CD4-positive, alpha-beta T cell treated with Interleukin-6 for 4 hours (primary cell): ENCODE measurements around the gene DGCR6L.
"Not testable (repeated sequence)": the region's sequence is repeated elsewhere in the genome, so short reads cannot be mapped to it uniquely, and the experiment has no call there.

Source experiments
- DNase-seq: peaks from one replicate; pipeline ENCODE4 v3.0.0-alpha.2; 2020; ENCODE audit warnings: mixed read lengths

The DGCR6L gene

DNA sequence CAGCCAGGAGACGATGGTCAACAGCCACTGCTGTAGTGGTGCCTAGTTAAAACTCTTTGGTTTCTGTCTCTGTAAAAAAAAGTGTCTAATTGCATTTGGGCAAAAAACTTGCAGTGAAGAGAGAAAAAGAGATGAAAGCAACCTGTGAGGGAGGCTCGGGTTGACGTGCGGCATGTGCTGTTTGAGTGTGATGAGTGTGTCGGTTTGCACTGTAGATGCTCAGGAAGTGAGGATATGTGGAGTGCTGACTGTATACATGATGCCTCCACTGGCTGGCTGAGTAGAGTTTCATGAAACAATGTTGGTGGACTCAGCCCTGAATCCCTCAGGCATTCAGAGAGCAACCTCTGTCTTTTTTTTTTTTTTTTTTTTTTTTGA is 4.3 kb upstream of the DGCR6L start:
- DNase-seq = peak; percentile 70

DNA sequence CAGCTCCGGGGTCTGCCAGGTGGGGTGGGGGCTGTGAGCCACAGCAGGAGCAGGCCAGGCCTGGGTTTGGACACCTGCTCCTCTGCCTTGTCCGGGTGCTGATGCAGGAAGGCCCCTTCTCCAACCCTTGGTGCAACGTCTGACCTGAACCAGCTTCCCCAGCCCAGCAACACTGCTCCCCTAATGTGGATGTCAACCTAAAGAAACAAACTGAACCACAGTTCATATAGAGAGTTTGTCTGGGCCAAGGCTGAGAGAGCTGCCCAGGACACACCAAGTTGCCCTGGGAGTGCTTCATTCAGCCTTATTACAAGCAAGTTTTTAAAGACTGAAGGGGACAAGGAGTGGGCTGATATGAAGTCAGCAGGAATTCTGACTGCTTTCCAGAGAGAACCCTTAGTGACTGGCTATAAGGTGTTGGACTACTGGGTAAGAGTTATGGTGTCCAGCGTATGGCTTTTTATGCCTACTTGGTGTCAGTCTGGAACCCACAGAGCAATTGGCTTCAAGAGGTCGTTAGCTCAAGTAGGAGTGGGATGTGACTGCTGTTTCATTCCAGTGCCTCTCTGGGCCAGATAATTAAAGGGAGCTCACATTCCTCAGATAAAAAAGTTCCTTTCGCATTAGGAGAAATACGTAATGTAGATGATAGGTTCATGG is 1.8 kb upstream of the DGCR6L start:
- DNase-seq = not testable (repeated sequence)

DNA sequence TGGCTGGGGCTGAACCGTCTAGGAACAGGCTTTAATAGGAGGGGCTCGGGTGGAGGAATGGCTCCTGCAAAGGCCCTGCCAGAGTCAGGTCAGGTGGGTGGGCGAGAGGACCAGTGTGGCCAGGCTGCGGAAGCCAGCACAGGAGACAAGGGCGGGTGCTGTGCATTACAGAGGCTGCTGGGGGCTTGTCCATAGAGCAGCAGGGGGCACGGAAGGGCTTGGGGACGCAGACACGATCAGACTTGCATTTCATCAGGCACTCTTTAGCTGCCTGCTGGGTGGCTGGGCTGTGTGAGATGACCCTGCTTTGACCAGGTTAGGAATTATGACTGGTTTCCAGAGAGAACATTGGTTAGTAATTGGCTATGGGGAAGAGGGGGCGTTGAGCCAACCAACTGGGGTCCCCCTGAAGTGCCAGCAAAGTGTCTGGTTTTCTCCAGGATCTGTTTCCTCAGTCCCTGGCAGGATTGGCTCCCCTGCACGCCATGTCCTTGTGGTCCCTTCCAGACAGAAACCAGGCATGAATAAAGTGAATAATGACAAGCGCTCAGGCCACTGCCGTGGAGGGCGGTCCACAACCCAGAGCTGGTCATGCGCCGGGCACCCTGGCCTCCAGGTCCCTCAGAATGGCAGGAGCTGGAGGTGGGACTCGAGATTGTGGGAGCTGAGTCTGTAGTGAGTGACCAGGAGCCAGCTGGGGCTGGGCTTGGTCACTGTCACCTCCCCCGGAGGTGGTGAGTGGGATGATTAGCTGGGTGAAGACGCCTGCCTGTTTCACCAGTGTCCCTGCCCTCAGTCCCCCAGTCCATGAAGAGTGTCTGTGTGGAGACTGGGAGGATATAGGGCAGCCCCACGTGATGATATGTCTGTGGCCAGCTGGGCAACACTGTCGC is 1.0 kb upstream of the DGCR6L start:
- DNase-seq = not testable (repeated sequence)

DNA sequence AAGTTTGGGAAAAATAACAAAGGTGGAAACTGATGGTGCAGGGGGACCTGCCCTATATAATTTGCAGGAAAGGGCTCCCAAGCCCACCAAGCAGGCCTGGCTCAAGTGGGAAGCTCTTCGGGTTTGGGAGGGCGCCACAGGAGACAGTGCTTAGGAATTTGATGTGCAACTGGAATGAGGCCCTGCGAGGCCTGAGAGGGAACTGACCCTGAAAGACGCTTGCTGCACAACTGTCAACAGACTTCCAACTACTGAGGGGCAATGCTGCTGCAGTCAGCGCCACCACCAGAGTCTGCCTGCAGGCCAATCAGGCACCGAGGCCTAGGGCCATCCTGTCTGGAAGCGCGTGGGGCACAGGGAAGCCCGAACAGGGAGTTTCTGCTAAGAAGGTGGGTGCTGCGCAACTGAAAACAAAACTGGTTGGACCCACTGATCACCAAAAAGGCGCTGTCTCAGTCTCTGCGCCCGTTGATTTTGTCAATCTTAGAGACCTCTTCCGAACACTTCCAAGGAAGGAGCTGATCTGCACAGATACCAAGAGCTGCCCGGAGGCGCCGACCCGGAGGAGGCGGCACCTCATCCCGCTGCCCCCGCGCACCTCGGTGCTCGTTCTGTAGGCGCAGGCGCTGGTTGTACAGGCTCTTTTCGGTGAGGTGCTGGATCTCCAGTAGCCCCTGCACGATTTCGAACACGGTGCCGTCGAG is 667 bp downstream of the DGCR6L start:
- DNase-seq = no peak

DNA sequence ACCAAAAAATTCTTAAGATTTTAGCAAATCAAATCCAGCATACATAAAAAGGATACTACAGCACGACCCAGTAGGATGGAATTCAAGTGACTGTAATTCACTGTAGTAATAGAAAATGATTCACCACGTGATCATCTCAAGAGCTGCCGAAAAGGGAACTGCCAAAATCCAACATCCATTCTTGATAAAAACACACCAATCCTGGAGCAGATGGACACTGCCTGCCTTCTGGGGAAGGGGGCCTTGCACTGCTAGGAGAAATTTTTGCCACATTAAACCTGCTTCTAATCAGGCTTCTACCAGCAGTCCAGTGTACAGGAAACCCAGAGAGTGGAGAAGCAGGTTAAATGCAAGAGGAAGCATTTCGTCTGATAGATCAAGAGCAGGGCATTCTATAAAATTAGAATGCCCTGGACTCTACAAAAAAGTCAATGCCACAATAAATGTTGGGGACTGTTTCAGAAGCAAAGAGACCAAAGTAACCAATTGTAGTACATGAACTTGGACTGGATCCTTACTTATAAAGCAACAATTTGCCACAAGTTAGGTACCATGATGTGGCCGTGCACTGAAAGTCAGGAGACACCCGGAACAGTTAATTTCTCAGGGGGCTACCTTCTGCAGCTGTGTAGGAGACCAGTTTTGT is 1.7 kb downstream of the DGCR6L start:
- not testable (repeated sequence) for DNase-seq

DNA sequence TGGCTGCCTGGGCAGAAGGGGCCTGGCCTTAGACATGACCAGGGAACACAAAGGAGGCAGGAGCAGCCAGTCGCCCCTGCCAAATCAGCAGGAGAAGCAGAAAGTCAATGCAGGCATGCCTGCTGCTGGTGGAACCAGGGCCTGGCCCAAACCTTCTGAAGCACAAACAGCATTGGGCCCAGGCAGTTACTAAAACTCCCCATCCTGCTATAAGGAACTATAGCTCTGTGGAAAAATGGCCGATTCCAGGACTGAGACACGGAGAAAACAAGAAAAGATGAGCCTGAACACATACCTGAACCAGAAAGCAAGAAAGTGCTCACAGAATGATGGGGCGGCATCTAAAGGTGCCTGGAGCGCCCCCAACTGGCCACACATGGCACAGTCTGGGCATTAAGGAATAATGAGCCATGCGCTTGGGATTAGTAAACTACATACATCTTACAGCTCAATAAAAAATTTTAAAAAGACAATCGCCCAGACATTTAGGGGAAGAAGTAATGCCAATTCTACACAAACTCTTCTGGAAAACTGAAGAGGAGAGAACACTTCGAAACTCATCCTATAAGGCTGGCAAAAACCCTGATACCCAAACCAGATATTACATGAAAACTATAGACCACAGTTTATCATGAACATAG is 2.3 kb downstream of the DGCR6L start:
- not testable (repeated sequence) for DNase-seq

DNA sequence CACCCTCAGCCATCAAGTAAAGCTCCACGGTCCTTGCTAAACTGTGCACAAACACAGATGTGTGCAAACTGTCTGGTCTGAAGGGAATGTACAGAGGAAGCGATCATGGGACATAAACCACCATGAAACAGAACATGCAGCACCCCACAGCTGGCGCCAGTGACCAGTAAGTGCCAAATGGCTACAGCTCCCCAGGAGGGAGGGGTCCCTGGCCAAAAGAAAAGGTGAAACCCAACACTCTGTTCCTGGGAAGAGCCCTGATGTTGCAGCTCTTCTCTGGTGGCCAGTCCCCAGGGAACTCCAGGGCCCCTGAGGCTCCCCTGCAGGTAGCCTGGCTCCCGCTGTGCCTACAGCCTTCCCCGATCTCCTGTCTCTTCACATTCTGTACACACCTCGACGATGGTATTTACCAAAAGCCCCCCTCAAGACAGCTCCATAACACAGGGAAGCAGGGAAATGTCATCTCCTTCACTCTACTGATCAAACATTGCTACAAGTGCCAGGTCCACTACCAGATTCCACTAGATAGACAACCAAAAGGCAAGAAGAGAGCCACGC is 2.9 kb downstream of the DGCR6L start:
- DNase-seq = no peak

DNA sequence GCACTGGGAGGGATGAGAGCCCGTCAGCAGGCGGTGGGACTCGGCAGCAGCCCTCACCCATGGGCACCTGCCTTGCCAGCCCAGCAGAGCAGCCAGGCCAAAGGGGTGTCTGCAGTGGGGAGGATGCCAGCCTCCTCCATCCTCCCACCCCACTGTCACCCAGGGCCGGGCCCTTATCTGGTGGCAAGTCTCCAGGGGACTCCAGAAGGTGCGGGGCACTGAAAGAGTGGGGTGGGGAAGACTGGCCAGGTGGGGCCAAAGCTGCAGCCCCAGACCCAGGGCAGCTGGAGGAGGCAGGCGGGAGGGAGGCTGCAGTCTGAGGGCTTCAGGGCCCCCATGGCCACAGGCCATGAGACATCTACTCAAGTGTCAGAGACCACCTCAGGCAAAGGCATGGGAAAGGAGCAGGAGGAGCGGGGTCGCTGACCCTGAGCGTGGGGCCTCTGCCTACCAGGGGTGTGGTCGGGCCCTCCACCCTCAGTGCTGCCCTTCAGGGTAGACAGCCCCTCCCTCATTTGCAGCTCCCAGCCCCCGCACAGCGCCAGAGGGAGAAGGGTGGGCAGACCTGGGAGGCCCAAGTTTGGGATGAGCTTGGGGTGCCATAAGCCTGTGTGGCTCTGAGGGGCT is 3.5 kb downstream of the DGCR6L start:
- DNase-seq = no peak

DNA sequence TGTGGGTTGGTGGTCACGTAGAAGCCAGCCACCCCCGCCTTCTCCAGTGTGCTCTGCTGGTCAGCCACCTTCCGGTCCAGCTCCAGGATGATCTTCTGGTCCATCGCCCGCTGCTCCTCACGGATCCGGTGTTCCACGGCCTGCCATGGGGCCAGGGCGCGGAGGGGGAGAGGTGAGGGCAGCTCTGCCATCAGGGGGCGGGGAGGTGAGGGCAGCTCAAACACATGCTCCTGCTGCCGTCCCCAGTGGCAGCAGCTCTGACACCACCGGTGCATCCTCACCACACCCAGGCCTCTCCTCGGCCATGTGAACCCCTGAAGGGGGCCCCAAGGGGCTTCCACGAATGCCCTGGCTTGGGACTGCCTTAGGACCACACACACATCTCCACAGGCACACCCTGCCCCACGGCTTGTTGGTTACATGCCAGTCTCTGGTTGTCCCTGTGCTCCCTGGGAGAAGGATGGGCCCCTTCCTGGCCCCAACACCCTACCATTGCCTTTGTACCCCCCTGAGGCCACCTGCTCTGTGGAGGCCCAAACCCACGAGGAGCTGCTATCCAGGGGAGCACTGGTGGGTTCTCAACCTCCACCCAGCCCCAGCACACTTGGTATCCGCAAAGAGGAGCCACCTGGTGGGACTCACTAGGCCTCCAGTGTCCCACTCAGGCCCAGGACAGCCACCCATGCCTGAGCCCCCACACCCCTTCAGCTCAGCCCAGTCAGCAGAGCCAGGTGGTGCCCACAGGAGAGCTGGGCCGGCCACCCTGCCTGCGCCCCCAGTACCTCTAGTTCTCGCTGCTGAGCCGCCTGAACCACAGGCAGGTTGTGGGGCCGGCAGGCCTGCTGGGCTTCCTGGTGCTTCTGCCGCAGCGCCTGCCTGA is 4.3 kb downstream of the DGCR6L start:
- DNase-seq = no peak

DNA sequence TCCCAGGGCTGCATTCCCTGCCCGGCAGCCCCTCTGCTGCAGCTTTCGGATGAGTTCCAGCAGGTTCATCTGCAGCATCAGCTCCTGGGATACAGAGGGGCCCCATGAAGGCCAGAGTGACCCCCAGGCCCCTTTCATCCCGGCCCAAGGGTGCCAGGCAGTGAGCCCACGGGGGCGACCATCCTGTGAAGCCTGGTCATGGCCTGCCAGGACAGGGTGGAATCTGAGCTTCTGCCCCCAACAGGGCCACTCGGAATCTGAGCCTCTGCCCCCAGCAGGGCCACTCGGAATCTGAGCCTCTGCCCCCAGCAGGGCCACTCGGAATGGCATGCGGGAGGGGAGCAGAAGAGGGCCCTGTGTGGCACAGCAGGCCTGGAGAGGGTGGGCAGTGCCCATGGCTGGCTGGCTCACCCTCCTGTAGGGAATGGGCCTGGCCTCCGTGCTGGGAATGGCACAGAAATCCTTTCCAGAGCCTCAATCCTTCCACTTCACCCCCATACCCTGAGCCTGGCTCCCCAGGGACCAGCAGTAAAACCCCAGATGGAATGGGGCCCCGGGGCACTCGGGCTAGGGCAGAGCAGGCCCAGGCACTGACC is 5.0 kb downstream of the DGCR6L start:
- DNase-seq = not testable (repeated sequence)

DNA sequence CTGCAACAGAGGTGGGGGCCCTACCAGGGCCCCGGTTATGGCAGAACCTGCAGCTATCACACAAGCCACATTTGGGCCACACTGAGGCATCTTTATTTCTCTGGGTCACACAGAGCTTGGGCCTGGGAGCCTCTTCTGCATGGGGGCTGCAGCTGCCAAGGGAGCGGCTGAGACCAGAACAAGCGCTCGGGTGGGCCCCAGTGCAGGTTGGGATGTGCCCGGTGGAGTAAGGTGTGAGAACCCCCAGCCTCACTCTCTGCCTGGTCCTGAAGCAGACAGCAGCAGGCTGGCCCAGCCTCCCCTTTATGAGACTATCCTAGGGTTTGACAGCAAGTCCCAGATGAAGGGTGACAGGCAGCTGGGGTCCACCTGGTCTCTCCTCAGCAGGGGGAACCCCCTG is 5.7 kb downstream of the DGCR6L start:
- not testable (repeated sequence) for DNase-seq

DNA sequence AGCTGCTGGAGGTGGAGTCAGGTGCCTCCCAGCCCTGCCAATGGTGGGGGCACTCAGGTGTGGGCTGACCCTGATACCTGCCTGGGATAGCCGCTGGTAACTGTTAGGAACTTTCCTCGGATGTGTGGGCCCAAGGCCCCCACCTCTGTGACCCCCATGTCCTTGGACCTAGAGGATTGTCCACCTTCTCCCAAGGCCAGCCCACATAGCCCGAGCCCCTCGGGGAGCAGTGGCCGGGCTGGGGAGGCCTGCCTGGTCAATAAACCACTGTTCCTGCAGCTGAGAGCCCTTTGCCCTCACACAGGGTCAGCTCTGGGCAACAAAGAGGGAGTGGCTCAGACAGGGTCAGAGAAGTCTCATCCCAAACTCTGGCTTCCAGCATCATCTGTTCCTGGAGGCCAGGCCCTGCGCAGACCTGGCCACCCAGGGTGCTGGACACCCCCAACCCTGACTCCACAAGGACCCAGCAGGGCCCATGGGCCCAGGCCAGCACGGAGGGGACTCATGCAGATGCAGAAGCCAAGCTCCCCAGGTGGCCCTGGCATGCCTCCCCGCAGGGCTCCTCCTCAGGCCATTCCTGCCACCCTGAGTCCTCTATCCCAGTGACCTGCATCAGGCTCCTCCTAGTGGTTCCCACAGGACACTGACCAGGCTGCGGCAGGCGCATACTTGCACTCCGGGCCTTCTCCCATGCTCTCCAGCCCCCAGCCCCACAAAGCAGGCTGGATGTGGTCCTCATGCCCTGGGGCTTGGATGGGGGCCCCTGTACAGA is 6.4 kb downstream of the DGCR6L start:
- DNase-seq = not testable (repeated sequence)

DNA sequence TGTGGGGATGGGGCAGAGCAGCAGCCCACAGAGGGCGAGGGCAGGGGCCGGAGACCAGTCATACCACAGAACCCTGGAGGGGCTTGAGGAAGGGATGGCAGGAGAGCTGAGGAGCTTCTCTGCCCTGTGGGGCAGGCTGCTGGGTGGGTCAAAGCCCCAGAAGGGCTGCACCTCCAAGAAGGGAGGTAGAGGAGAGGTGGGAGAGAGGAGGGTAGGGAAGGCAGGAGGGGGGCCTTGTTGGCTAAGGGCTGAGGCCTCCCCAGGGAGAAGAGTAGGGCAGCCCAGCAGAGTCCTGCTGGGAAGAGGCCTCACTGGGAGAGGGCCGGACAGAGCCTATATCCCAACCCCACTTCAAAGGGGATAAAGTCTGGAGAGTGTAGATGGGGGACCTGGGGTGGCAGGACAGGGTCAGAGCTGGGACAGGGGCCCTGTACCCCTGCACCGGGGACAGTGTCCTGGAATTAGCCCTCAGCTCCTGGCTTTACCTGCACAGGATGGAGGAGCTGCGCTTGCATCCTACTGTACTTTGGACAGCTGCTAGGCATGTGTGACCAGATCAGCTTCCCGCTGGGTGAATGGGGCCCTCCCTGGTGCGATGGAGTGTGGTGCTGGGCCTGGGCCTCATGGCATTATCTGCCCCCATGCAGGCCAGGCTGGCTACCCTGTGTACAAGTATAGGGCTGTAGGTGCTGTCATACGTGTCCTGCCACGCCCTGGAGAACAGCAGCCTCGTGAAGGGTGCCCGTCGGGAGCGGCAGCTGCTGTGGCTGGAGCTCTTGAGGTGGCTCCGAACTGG is 7.3 kb downstream of the DGCR6L start:
- no peak for DNase-seq

DNA sequence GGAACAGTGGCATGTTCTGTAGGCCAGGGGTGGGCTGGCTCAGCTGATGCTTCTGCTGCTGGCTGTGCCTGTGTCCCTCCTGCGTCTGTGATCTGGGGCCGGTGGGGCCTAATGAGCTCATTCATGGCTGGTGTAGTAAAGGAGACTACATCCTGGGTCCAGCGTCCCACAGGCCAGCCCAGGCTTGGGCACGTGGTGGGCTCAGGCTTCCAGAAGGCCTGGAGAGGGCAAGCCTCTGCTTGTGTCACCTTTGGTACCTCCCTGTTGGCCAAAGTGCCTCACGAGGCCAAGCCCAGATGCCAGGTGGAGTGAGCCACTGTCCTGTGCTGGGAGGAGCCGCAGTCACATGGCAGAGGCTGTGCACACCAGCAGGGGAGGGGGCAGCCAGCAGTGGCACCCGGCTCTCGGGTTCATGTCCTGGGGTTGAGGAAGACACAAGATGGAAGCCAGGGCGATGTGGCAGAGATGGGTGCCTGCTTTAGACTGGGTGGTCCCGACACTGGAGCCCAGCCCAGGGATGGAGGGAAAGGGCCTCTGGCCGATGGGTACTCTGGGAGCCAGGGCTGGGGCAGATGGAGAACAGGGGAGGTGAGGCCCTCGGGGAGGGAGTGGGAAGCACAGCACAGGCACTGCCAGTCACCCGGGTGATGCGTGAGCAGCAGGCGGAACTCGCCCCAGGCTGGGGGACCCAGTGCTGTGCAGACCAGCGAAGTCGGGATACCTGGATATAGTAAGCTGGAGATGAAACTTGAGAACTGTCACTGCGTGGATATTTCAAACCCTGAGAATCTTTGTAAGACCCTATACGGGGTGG is 8.4 kb downstream of the DGCR6L start:
- not testable (repeated sequence) for DNase-seq

DNA sequence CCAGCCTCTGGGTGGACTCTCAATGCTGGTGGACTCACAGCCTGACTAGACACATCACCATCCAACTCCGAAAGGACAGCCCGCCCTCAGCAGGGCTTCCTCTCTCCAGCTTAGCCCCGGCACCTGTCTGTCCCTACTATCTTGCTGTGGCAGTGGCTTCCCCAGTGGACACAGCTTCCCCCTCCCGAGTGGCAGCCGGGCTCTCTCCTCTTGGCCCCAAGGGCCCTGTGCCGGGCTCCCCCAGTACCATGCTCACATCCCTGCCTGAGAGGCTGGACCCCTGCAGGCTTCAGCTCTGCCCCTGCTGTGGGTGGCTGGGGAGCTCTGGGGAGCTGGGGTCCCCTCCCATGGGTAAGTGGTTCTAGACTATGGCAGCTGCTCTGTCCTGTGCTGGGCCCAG is 9.1 kb downstream of the DGCR6L start:
- DNase-seq = not testable (repeated sequence)

DNA sequence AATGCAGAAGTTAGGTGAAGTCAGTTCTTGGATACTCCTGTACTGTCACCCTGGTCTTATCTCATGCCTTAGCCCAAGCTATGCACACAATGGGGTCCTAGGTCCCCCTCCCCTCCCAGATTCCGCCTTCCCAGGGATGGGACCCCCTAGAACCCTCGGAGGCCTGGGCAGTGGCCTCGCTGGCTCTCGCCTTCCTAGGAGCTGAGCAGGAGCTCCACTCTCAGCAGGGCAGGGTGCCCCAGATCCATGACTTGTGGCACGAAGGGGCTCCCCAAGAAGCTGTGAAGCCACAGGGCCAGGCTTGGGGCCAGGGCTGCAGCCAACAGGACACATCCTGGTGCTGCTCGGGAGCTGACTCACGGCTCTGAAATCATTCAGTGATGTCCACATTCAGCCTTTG is 9.7 kb downstream of the DGCR6L start:
- DNase-seq = not testable (repeated sequence)

DNA sequence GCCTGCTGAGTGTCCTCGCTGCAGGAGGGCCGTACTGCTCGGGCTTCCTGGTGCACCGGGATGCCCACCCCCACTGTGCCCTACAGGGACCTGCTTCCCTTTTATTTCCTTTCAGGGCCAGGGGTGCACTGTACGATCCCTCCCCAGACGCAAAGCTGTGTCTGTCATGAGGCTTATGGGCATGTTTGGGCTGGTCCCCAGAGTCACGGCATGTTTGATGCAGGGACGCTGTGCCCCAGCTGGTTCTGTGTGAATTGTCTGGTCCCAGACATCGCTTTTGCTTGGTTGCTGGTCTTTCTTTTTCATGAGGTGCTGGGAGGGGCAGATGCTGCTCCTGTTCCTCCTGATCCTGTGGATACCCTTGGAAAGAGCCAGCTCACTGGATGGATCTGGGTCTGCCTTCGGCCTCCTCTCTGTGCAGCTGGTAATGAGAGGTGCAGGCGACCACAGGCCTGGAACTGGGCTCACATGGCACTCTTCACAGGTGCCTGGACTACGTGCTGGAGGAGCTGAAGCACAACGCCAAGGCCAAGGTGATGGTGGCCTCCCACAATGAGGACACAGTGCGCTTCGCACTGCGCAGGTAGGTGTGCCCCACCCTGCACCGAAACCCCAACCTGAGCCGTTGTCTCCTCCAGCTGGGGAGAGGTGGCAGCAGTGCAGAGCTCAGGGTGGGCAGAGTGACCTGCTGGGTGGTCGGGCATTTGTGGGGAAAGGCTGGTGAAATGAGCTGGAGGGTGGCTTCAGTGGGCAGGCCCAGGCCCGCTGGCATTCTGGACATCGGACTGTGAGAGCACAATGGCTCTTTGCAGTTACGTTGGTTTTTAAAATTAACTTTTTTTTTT is 10.8 kb downstream of the DGCR6L start:
- DNase-seq = not testable (repeated sequence)
